ENCODE measurements around the gene RIOK3.

DNA sequence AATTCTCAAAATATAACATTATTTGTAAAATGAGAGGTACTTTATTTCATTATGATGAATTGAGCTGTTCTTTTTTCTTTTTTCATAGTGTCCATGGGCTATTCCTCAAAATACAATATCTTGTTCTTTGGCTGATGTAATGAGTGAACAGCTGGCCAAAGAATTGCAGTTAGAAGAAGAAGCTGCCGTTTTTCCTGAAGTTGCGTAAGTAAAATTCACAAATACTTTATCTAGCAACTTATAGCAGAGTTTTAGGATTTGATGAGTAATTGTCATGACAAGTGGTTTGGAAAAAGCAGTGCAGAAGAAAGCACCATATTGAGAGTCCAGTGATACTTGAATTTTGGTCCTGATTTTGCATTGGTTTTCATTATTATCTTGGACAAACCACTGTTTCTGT lies 9.8 kb downstream of the RIOK3 start:
- TF ChIP-seq, protein P1, sequence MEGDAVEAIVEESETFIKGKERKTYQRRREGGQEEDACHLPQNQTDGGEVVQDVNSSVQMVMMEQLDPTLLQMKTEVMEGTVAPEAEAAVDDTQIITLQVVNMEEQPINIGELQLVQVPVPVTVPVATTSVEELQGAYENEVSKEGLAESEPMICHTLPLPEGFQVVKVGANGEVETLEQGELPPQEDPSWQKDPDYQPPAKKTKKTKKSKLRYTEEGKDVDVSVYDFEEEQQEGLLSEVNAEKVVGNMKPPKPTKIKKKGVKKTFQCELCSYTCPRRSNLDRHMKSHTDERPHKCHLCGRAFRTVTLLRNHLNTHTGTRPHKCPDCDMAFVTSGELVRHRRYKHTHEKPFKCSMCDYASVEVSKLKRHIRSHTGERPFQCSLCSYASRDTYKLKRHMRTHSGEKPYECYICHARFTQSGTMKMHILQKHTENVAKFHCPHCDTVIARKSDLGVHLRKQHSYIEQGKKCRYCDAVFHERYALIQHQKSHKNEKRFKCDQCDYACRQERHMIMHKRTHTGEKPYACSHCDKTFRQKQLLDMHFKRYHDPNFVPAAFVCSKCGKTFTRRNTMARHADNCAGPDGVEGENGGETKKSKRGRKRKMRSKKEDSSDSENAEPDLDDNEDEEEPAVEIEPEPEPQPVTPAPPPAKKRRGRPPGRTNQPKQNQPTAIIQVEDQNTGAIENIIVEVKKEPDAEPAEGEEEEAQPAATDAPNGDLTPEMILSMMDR (IDR thresholded peaks at IDR 0.05): no peak
- TF ChIP-seq POLR2A (IDR thresholded peaks at IDR 0.05): no peak
